ENCODE data around the gene GALNS. TPM values are rescaled to one million over a fixed set of nuclear protein-coding genes. Genes with fewer than 3 reads are reported as not detected.

Gene GALNS
- total and polyA plus RNA-seq, 2 of the 8 experiments (the other 6 are each of a cell fraction or from before 2014, with no cell fraction given): 8.9 to 17.8 TPM

GRCh38 chr16:88803264-88803987, 53.3 kb downstream of the GALNS start, which contains the start of gene CDT1 (continued):
- TF ChIP-seq RAD21 (IDR thresholded peaks at IDR 0.05 in 1 of 2, conservative IDR thresholded peaks at IDR 0.05 in 1 of 2; ENCODE audit: low read depth in 2 of 2, low read length in 2 of 2): no peak
- TF ChIP-seq CHD2 (IDR thresholded peaks at IDR 0.05; ENCODE audit: low read length): no peak
- no peak for TF ChIP-seq TCF12 (IDR thresholded peaks at IDR 0.05; ENCODE audit: low read depth, low read length)
- no peak for TF ChIP-seq FOSL1 (IDR thresholded peaks at IDR 0.05; ENCODE audit: insufficient read depth, low read depth, low read length)
- no peak for TF ChIP-seq CTCF (IDR thresholded peaks at IDR 0.05; ENCODE audit: control extremely low read depth in 1 of 3, insufficient read depth in 1 of 3, low read depth in 1 of 3, low read length in 3 of 3)
- TF ChIP-seq RNF2 (IDR thresholded peaks at IDR 0.05; ENCODE audit: borderline replicate concordance, low read depth, low read length, missing control alignments, poor library complexity, severe bottlenecking): no peak
- TF ChIP-seq CTBP2 (IDR thresholded peaks at IDR 0.05; ENCODE audit: borderline replicate concordance, insufficient read depth, insufficient read length, low read length): peak; percentile 51
- no peak for TF ChIP-seq EGR1 (IDR thresholded peaks at IDR 0.05; ENCODE audit: borderline replicate concordance, low read depth, low read length)
- peak in 1 of 2 experiments; percentile 92; a peak in 2 of 3 replicates for TF ChIP-seq EP300 (IDR thresholded peaks at IDR 0.05; ENCODE audit: borderline replicate concordance in 1 of 2, low read depth in 2 of 2, low read length in 2 of 2)
- peak; percentile 51; the same call in 1 of the 2 replicates for TF ChIP-seq TBP (IDR thresholded peaks at IDR 0.05; ENCODE audit: low read depth, low read length)
- TF ChIP-seq GTF2F1 (IDR thresholded peaks at IDR 0.05; ENCODE audit: borderline replicate concordance, low read depth, low read length): no peak
- no peak for TF ChIP-seq ATF2 (IDR thresholded peaks at IDR 0.05; ENCODE audit: low read length)
- no peak for TF ChIP-seq SP4 (IDR thresholded peaks at IDR 0.05; ENCODE audit: low read length)
- no peak for TF ChIP-seq SIN3A (conservative IDR thresholded peaks at IDR 0.05 in 1 of 2, IDR thresholded peaks at IDR 0.05 in 1 of 2; ENCODE audit: low read depth in 1 of 2, low read length in 2 of 2)
- TF ChIP-seq MAFK (IDR thresholded peaks at IDR 0.05; ENCODE audit: low read depth, low read length): no peak
- TF ChIP-seq HDAC6 (IDR thresholded peaks at IDR 0.05; ENCODE audit: low read depth, low read length): no peak
- TF ChIP-seq SUZ12 (IDR thresholded peaks at IDR 0.05; ENCODE audit: low read length): peak; percentile 28; the same call in 1 of the 2 replicates
- no peak for TF ChIP-seq KDM5A (IDR thresholded peaks at IDR 0.05; ENCODE audit: low read length)
- no peak for TF ChIP-seq CEBPB (IDR thresholded peaks at IDR 0.05; ENCODE audit: low read depth, low read length)
